BLaER1 treated with 17β-estradiol and CSF1 and Interleukin-3, amounts not matched to agents 10 nM and 100 nM (cell line): Measurements from ENCODE around the gene ARID1B.

Experiments
- H3K27ac ChIP-seq, 11 experiments: shearing (Covaris generic); formaldehyde crosslinking; 2 replicates each; pipeline ENCODE4 v1.8.1; 2022
- H3K27me3 ChIP-seq, 11 experiments: shearing (Covaris generic); formaldehyde crosslinking; 2 replicates each; pipeline ENCODE4 v1.8.1; 2022
- H3K36me3 ChIP-seq, 11 experiments: shearing (Covaris generic); formaldehyde crosslinking; 2 replicates each; pipeline ENCODE4 v1.8.1; 2022
- H3K4me1 ChIP-seq, 10 experiments: shearing (Covaris generic); formaldehyde crosslinking; 2 replicates each; pipeline ENCODE4 v1.8.1; 2022
- H3K4me2 ChIP-seq, 11 experiments: shearing (Covaris generic); formaldehyde crosslinking; 2 replicates each; pipeline ENCODE4 v1.8.1; 2022
- H3K4me3 ChIP-seq, 10 experiments: shearing (Covaris generic); formaldehyde crosslinking; 2 replicates each; pipeline ENCODE4 v1.8.1; 2022
- H3K9ac ChIP-seq, 11 experiments: shearing (Covaris generic); formaldehyde crosslinking; 2 replicates each; pipeline ENCODE4 v1.8.1; 2022
- H3K9me3 ChIP-seq, 11 experiments: shearing (Covaris generic); formaldehyde crosslinking; replicated peaks in 1 of 11; 2 replicates each; pipeline ENCODE4 v1.8.1; 2022
- H4K20me1 ChIP-seq, 11 experiments: shearing (Covaris generic); formaldehyde crosslinking; 2 replicates each; pipeline ENCODE4 v1.8.1; 2022
- Cebpa-rat ChIP-seq, 11 experiments: shearing (Covaris generic); IDR thresholded peaks; 2 replicates each; pipeline ENCODE4 v1.8.1; 2022

Gene ARID1B

DNA sequence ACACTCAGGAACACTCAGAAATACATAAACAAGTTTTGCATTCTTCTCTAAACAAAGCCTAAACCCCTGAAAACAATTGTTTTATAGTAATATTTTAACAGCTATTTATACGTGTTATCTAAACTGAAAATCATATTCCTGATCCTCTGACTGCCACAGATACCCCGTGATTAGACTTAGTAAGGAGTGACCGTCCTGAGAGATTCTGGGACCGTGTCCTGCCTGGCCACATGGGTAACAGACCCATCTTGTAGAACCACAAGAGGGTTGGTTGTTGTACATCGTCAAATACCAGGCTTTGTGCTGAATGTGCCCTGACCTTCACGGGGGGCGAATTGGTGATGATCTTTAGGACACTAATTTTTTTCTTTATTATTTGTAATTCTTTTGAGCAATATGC is 331.7 kb downstream of the ARID1B start:
- Histone ChIP-seq H3K9me3 (peaks cover 0 to 8% (median 0%) of the 10 kb centered on the region in 11 experiments; a peak in 1 of 22 replicates), H3K9ac (no peak overlapping the region), H4K20me1 (peaks cover 0 to 30% (median 8%) of the 10 kb centered on the region in 11 experiments; a peak in 10 of 22 replicates), H3K4me1 (peaks cover 0 to 26% (median 0%) of the 10 kb centered on the region in 10 experiments; a peak in 5 of 20 replicates), H3K27ac (no peak overlapping the region), H3K4me3 (no peak overlapping the region), H3K36me3 (peaks cover 39 to 71% (median 54%) of the 10 kb centered on the region in 11 experiments), H3K4me2 (no peak overlapping the region), H3K27me3 (no peaks in the 10 kb centered on the region)
- TF ChIP-seq Cebpa-rat (IDR thresholded peaks at IDR 0.05) = no peak

DNA sequence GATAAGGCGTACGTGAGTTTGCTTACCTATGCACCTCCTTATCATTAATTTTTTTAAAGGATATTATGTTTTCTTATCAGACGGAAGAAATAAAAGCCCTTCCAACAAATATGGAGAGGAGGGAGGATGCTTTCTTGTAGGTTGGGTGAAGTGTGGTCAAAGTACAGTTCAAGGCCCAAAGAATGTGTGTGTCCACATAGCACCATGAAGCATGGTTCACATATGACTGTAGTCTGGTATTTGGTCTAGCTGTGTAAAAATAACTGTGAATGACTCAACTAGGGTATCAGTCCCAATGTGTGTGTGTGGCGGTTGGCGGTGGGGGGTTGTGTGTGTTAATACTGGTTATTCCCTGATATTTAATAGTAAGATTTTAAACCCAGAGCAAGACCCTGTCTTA is 333.4 kb downstream of the ARID1B start:
- no peak for TF ChIP-seq Cebpa-rat (IDR thresholded peaks at IDR 0.05)
- Histone ChIP-seq H3K9ac (no peak overlapping the region), H4K20me1 (peaks cover 0 to 24% (median 8%) of the 10 kb centered on the region in 11 experiments; a peak in 10 of 22 replicates), H3K27ac (no peak overlapping the region), H3K27me3 (no peaks in the 10 kb centered on the region), H3K4me3 (no peak overlapping the region), H3K4me2 (no peak overlapping the region), H3K36me3 (peaks cover 50 to 82% (median 55%) of the 10 kb centered on the region in 11 experiments), H3K9me3 (peaks cover 0 to 8% (median 0%) of the 10 kb centered on the region in 11 experiments; a peak in 1 of 22 replicates), H3K4me1 (peaks cover 0 to 11% (median 0%) of the 10 kb centered on the region in 10 experiments; a peak in 4 of 20 replicates)

GRCh38 chr6:157113389-157113788 is 336.2 kb downstream of the ARID1B start:
- no peaks in the 10 kb centered on the region; a peak in 1 of 20 replicates for H3K4me1 ChIP-seq
- no peak for TF ChIP-seq Cebpa-rat (IDR thresholded peaks at IDR 0.05)
- peaks cover 0 to 26% (median 8%) of the 10 kb centered on the region in 11 experiments; a peak in 11 of 22 replicates for H4K20me1 ChIP-seq
- no peaks in the 10 kb centered on the region for H3K27me3 ChIP-seq
- H3K9me3 ChIP-seq = peaks cover 0 to 8% (median 0%) of the 10 kb centered on the region in 11 experiments; a peak in 1 of 22 replicates
- no peak overlapping the region for H3K27ac ChIP-seq
- H3K9ac ChIP-seq = no peak overlapping the region
- no peak overlapping the region for H3K4me3 ChIP-seq
- H3K4me2 ChIP-seq = no peak overlapping the region
- H3K36me3 ChIP-seq = peaks cover 53 to 79% (median 69%) of the 10 kb centered on the region in 11 experiments

- Histone ChIP-seq H3K9me3 (peaks cover 0 to 7% (median 0%) of the 10 kb centered on the region in 11 experiments; a peak in 1 of 22 replicates), H3K9ac (no peak overlapping the region), H3K4me3 (no peak overlapping the region), H3K4me2 (no peak overlapping the region), H4K20me1 (peaks cover 0 to 23% (median 5%) of the 10 kb centered on the region in 11 experiments; a peak in 5 of 22 replicates), H3K4me1 (peaks cover 0 to 8% (median 0%) of the 10 kb centered on the region in 10 experiments; a peak in 3 of 20 replicates), H3K36me3 (peaks cover 46 to 90% (median 68%) of the 10 kb centered on the region in 11 experiments), H3K27me3 (no peaks in the 10 kb centered on the region), H3K27ac (no peak overlapping the region)
- TF ChIP-seq Cebpa-rat (IDR thresholded peaks at IDR 0.05) = no peak
Measured at GRCh38 chr6:157116426-157116825, 339.2 kb downstream of the ARID1B start.

DNA sequence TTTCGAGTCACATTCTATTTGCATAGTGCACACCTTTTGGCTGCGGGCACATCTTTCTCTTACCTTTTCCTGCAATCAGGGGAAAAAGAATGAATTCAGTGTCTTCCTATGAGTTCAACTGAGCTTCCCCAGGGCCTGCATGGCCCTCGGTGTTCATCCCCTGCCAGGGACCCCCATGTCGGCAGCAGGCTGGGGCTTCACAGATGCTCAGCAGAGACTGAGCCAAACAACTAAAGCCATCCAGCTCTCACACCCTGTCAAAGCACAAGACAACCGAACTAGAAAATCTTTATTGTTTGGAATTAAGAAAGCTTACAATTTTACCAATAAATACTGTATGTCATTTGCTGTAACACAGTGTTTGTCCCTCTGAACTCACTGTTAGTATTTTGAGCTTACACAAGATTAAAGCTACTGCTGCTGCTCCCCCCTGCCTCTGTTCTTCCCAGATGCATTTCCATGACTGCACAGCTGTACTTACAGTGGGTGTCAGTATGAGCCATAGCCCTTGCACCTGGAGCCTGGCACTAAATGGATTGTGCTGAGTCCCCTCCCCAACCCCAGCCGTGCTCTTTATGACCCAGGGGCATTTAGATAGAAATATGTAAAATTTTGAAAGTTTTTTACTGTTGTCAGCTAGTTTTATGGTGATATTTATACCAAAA is 340.4 kb downstream of the ARID1B start:
- Histone ChIP-seq H3K27me3 (no peaks in the 10 kb centered on the region), H3K36me3 (peaks cover 45 to 90% (median 68%) of the 10 kb centered on the region in 11 experiments), H3K4me1 (peaks cover 0 to 8% (median 0%) of the 10 kb centered on the region in 10 experiments; a peak in 3 of 20 replicates), H3K9ac (no peak overlapping the region), H4K20me1 (peaks cover 0 to 23% (median 5%) of the 10 kb centered on the region in 11 experiments; a peak in 5 of 22 replicates), H3K4me2 (no peak overlapping the region), H3K9me3 (peaks cover 0 to 7% (median 0%) of the 10 kb centered on the region in 11 experiments; a peak in 1 of 22 replicates), H3K4me3 (no peak overlapping the region), H3K27ac (no peak overlapping the region)
- no peak for TF ChIP-seq Cebpa-rat (IDR thresholded peaks at IDR 0.05)

- Histone ChIP-seq H3K4me3 (no peak overlapping the region), H3K27ac (no peak overlapping the region), H3K4me1 (peaks cover 0 to 8% (median 2%) of the 10 kb centered on the region in 10 experiments; a peak in 3 of 20 replicates), H3K9ac (no peak overlapping the region), H4K20me1 (peaks cover 0 to 23% (median 5%) of the 10 kb centered on the region in 11 experiments; a peak in 6 of 22 replicates), H3K4me2 (no peak overlapping the region), H3K9me3 (no peaks in the 10 kb centered on the region), H3K27me3 (no peaks in the 10 kb centered on the region), H3K36me3 (peaks cover 36 to 87% (median 65%) of the 10 kb centered on the region in 11 experiments)
- TF ChIP-seq Cebpa-rat (IDR thresholded peaks at IDR 0.05) = peak in 2 of 11 experiments; percentile 18 to 45; a peak in 1 of 22 replicates
Measured at GRCh38 chr6:157119502-157120027, 342.4 kb downstream of the ARID1B start.

- Histone ChIP-seq H3K4me3 (no peak overlapping the region), H3K9ac (no peak overlapping the region), H3K4me1 (peaks cover 0 to 8% (median 4%) of the 10 kb centered on the region in 10 experiments; a peak in 4 of 20 replicates), H3K4me2 (peak overlapping the region in 1 of 11 experiments; percentile 2; a peak in 1 of 22 replicates), H3K27ac (no peak overlapping the region), H3K9me3 (no peaks in the 10 kb centered on the region), H4K20me1 (peaks cover 0 to 32% (median 9%) of the 10 kb centered on the region in 11 experiments; a peak in 8 of 22 replicates), H3K36me3 (peaks cover 32 to 89% (median 68%) of the 10 kb centered on the region in 11 experiments), H3K27me3 (no peaks in the 10 kb centered on the region)
- no peak for TF ChIP-seq Cebpa-rat (IDR thresholded peaks at IDR 0.05)
Measured at GRCh38 chr6:157120534-157121232, 343.5 kb downstream of the ARID1B start.

- H3K4me2 ChIP-seq = no peak overlapping the region
- peaks cover 38 to 91% (median 69%) of the 10 kb centered on the region in 11 experiments for H3K36me3 ChIP-seq
- peaks cover 0 to 8% (median 4%) of the 10 kb centered on the region in 10 experiments; a peak in 4 of 20 replicates for H3K4me1 ChIP-seq
- TF ChIP-seq Cebpa-rat (IDR thresholded peaks at IDR 0.05) = no peak
- no peak overlapping the region for H3K4me3 ChIP-seq
- no peaks in the 10 kb centered on the region for H3K27me3 ChIP-seq
- no peaks in the 10 kb centered on the region for H3K9me3 ChIP-seq
- H3K9ac ChIP-seq = no peak overlapping the region
- H3K27ac ChIP-seq = no peak overlapping the region
- peaks cover 0 to 28% (median 9%) of the 10 kb centered on the region in 11 experiments; a peak in 8 of 22 replicates for H4K20me1 ChIP-seq
Measured at GRCh38 chr6:157121897-157122296, 344.7 kb downstream of the ARID1B start.
